ENCODE data around the gene SCARB1.

Gene SCARB1, protein sequence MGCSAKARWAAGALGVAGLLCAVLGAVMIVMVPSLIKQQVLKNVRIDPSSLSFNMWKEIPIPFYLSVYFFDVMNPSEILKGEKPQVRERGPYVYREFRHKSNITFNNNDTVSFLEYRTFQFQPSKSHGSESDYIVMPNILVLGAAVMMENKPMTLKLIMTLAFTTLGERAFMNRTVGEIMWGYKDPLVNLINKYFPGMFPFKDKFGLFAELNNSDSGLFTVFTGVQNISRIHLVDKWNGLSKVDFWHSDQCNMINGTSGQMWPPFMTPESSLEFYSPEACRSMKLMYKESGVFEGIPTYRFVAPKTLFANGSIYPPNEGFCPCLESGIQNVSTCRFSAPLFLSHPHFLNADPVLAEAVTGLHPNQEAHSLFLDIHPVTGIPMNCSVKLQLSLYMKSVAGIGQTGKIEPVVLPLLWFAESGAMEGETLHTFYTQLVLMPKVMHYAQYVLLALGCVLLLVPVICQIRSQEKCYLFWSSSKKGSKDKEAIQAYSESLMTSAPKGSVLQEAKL

DNA sequence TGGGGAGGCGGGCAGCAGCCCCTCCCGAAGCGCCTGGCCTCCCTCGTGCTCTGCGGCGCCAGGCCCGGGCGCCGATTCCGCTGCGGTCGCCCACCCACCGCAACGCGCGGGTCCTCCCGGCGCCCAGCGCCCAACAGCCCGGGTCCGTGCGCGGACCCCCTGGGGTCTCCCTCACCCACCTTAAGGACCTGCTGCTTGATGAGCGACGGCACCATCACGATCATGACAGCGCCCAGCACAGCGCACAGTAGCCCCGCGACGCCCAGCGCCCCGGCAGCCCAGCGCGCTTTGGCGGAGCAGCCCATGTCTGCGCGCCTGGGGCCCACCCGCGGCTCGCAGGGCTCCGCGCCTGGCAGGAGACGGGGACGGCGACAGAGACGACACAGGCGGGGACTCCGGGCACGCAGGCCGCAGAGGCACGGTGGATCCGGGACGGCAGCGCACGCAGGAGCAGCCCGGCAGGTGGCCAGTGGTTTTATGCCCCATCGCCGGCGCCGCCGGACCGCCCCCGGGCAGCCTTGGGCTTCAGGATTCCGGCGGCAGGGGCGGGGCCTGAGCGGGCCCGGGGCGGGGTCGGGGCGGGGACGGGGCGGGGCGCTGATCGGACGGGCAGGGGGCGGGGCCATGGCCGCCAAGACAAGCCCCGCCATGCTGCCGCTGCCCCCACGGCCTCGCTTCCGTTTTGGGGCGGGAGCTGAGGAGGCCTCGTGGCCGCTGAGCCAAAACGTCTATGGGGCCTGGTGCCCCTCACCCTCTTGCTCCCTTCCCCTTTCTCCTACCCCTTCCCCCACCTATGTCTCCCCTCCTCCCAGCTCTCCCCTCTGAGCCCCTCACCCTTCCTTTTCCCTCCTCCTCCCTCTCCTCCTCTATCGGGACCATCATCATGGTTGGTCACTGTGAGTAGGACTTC lies at the start of gene SCARB1:
TSS of gene SCARB1 (minus strand) at position 449 of the 910 bp plus-strand sequence. CDS start at position 305, 144 bp downstream.
- ChIA-PET POLR2A (interaction anchor here (1.0 to 1.4 kb wide), 4 partner anchors 26 to 77 kb away, joined by 3 to 6 read pairs (median 4); partner anchors contain the start of gene UBC), CTCF (interaction anchor here (0.6 kb wide), 1 partner anchor 41 kb away, joined by 3 read pairs; no protein-coding TSS in a partner anchor)
- TF ChIP-seq, protein P1, sequence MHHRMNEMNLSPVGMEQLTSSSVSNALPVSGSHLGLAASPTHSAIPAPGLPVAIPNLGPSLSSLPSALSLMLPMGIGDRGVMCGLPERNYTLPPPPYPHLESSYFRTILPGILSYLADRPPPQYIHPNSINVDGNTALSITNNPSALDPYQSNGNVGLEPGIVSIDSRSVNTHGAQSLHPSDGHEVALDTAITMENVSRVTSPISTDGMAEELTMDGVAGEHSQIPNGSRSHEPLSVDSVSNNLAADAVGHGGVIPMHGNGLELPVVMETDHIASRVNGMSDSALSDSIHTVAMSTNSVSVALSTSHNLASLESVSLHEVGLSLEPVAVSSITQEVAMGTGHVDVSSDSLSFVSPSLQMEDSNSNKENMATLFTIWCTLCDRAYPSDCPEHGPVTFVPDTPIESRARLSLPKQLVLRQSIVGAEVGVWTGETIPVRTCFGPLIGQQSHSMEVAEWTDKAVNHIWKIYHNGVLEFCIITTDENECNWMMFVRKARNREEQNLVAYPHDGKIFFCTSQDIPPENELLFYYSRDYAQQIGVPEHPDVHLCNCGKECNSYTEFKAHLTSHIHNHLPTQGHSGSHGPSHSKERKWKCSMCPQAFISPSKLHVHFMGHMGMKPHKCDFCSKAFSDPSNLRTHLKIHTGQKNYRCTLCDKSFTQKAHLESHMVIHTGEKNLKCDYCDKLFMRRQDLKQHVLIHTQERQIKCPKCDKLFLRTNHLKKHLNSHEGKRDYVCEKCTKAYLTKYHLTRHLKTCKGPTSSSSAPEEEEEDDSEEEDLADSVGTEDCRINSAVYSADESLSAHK (tag by site-specific recombination; IDR thresholded peaks at IDR 0.05) = no peak
- TF ChIP-seq, protein P2, sequence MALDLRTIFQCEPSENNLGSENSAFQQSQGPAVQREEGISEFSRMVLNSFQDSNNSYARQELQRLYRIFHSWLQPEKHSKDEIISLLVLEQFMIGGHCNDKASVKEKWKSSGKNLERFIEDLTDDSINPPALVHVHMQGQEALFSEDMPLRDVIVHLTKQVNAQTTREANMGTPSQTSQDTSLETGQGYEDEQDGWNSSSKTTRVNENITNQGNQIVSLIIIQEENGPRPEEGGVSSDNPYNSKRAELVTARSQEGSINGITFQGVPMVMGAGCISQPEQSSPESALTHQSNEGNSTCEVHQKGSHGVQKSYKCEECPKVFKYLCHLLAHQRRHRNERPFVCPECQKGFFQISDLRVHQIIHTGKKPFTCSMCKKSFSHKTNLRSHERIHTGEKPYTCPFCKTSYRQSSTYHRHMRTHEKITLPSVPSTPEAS (tag by site-specific recombination; IDR thresholded peaks at IDR 0.05) = no peak
- TF ChIP-seq, protein P3, sequence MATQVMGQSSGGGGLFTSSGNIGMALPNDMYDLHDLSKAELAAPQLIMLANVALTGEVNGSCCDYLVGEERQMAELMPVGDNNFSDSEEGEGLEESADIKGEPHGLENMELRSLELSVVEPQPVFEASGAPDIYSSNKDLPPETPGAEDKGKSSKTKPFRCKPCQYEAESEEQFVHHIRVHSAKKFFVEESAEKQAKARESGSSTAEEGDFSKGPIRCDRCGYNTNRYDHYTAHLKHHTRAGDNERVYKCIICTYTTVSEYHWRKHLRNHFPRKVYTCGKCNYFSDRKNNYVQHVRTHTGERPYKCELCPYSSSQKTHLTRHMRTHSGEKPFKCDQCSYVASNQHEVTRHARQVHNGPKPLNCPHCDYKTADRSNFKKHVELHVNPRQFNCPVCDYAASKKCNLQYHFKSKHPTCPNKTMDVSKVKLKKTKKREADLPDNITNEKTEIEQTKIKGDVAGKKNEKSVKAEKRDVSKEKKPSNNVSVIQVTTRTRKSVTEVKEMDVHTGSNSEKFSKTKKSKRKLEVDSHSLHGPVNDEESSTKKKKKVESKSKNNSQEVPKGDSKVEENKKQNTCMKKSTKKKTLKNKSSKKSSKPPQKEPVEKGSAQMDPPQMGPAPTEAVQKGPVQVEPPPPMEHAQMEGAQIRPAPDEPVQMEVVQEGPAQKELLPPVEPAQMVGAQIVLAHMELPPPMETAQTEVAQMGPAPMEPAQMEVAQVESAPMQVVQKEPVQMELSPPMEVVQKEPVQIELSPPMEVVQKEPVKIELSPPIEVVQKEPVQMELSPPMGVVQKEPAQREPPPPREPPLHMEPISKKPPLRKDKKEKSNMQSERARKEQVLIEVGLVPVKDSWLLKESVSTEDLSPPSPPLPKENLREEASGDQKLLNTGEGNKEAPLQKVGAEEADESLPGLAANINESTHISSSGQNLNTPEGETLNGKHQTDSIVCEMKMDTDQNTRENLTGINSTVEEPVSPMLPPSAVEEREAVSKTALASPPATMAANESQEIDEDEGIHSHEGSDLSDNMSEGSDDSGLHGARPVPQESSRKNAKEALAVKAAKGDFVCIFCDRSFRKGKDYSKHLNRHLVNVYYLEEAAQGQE (tag by site-specific recombination; IDR thresholded peaks at IDR 0.05) = no peak; the same call in 1 of the 2 replicates
- TF ChIP-seq ZNF174 (tag by site-specific recombination; IDR thresholded peaks at IDR 0.05) = 0 out of 2 replicates have a peak, but pooled peaks have one; percentile 20
- no peak for TF ChIP-seq ZNF23 (tag by site-specific recombination; IDR thresholded peaks at IDR 0.05; ENCODE audit: borderline replicate concordance)
- TF ChIP-seq ZNF433 (tag by site-specific recombination; IDR thresholded peaks at IDR 0.05; ENCODE audit: low read depth) = no peak
- TF ChIP-seq ZSCAN23 (tag by site-specific recombination; IDR thresholded peaks at IDR 0.05) = 0 out of 2 replicates have a peak, but pooled peaks have one; percentile 39
- no peak for TF ChIP-seq ZNF837 (tag by site-specific recombination; IDR thresholded peaks at IDR 0.05)
- TF ChIP-seq, protein P4, sequence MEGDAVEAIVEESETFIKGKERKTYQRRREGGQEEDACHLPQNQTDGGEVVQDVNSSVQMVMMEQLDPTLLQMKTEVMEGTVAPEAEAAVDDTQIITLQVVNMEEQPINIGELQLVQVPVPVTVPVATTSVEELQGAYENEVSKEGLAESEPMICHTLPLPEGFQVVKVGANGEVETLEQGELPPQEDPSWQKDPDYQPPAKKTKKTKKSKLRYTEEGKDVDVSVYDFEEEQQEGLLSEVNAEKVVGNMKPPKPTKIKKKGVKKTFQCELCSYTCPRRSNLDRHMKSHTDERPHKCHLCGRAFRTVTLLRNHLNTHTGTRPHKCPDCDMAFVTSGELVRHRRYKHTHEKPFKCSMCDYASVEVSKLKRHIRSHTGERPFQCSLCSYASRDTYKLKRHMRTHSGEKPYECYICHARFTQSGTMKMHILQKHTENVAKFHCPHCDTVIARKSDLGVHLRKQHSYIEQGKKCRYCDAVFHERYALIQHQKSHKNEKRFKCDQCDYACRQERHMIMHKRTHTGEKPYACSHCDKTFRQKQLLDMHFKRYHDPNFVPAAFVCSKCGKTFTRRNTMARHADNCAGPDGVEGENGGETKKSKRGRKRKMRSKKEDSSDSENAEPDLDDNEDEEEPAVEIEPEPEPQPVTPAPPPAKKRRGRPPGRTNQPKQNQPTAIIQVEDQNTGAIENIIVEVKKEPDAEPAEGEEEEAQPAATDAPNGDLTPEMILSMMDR (tag by site-specific recombination; IDR thresholded peaks at IDR 0.05) = peak; percentile 15; the same call in 1 of the 2 replicates
- TF ChIP-seq, protein P5, sequence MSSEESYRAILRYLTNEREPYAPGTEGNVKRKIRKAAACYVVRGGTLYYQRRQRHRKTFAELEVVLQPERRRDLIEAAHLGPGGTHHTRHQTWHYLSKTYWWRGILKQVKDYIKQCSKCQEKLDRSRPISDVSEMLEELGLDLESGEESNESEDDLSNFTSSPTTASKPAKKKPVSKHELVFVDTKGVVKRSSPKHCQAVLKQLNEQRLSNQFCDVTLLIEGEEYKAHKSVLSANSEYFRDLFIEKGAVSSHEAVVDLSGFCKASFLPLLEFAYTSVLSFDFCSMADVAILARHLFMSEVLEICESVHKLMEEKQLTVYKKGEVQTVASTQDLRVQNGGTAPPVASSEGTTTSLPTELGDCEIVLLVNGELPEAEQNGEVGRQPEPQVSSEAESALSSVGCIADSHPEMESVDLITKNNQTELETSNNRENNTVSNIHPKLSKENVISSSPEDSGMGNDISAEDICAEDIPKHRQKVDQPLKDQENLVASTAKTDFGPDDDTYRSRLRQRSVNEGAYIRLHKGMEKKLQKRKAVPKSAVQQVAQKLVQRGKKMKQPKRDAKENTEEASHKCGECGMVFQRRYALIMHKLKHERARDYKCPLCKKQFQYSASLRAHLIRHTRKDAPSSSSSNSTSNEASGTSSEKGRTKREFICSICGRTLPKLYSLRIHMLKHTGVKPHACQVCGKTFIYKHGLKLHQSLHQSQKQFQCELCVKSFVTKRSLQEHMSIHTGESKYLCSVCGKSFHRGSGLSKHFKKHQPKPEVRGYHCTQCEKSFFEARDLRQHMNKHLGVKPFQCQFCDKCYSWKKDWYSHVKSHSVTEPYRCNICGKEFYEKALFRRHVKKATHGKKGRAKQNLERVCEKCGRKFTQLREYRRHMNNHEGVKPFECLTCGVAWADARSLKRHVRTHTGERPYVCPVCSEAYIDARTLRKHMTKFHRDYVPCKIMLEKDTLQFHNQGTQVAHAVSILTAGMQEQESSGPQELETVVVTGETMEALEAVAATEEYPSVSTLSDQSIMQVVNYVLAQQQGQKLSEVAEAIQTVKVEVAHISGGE (tag by site-specific recombination; conservative IDR thresholded peaks at IDR 0.05; ENCODE audit: low read depth) = peak; percentile 32; the same call in 1 of the 2 replicates
- peak; percentile 27; the same call in 1 of the 2 replicates for TF ChIP-seq ZNF610 (tag by site-specific recombination; IDR thresholded peaks at IDR 0.05; ENCODE audit: borderline replicate concordance)
- peak; percentile 47; the same call in 1 of the 2 replicates for TF ChIP-seq ZBTB21 (tag by site-specific recombination; IDR thresholded peaks at IDR 0.05)
- no peak for TF ChIP-seq ZNF404 (tag by site-specific recombination; IDR thresholded peaks at IDR 0.05)
- TF ChIP-seq HOXA7 (CRISPR knock-in tag; IDR thresholded peaks at IDR 0.05; ENCODE audit: borderline replicate concordance) = no peak
- peak; percentile 43; the same call in 1 of the 2 replicates for TF ChIP-seq KLF10 (tag by site-specific recombination; IDR thresholded peaks at IDR 0.05)
- TF ChIP-seq SP7 (tag by site-specific recombination; IDR thresholded peaks at IDR 0.05) = peak; percentile 74; the same call in 1 of the 2 replicates
- peak; percentile 21; the same call in 1 of the 2 replicates for TF ChIP-seq ZEB2 (tag by site-specific recombination; IDR thresholded peaks at IDR 0.05)
- TF ChIP-seq, protein P6, sequence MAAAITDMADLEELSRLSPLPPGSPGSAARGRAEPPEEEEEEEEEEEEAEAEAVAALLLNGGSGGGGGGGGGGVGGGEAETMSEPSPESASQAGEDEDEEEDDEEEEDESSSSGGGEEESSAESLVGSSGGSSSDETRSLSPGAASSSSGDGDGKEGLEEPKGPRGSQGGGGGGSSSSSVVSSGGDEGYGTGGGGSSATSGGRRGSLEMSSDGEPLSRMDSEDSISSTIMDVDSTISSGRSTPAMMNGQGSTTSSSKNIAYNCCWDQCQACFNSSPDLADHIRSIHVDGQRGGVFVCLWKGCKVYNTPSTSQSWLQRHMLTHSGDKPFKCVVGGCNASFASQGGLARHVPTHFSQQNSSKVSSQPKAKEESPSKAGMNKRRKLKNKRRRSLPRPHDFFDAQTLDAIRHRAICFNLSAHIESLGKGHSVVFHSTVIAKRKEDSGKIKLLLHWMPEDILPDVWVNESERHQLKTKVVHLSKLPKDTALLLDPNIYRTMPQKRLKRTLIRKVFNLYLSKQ (tag by site-specific recombination; IDR thresholded peaks at IDR 0.05; ENCODE audit: borderline replicate concordance) = no peak
- peak; percentile 99 for TF ChIP-seq ZBTB8A (tag by site-specific recombination; IDR thresholded peaks at IDR 0.05)

More for the DNA sequence above, at the start of gene SCARB1:
- Histone ChIP-seq H3K4me3 (ENCODE audit: low read depth, low read length) (peak within 1 kb of the TSS; percentile 59), H3K4me1 (ENCODE audit: control insufficient read depth, insufficient read depth, low read length) (no peaks in the 10 kb centered on the region; the same call in none of the 2 replicates), H3K9me3 (ENCODE audit: control insufficient read depth, insufficient read depth, low read depth, low read length) (no peaks in the 10 kb centered on the region), H3K36me3 (ENCODE audit: control insufficient read depth in 2 of 2, insufficient read depth in 1 of 2, low read length in 2 of 2) (peaks cover 5 to 15% of the 10 kb centered on the region in 2 experiments; a peak in 2 of 3 replicates), H3K27ac (ENCODE audit: extremely low read depth, low read depth, low read length) (peak within 1 kb of the TSS; percentile 75; the same call in 1 of the 2 replicates)
